ENCODE measurements around the gene IER3IP1.

The IER3IP1 gene

DNA sequence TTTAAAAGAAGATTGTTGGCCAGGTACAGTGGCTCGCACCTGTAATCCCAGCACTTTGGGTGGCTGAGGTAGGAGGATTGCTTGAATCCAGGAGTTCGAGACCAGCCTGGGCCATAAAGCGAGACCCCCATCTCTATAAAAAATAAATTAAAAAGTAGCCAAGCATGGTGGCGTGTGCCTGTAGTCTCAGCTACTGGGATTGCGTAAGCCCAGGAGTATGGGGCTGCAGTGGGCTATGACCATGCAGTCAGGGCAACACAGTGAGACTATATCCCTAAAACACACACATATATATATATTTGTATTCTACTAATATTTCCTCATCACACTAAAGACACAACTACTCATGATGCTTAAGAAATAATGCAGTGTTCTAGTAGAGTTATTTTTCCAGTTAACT is 33.0 kb downstream of the IER3IP1 start:
- TF ChIP-seq, protein P1, sequence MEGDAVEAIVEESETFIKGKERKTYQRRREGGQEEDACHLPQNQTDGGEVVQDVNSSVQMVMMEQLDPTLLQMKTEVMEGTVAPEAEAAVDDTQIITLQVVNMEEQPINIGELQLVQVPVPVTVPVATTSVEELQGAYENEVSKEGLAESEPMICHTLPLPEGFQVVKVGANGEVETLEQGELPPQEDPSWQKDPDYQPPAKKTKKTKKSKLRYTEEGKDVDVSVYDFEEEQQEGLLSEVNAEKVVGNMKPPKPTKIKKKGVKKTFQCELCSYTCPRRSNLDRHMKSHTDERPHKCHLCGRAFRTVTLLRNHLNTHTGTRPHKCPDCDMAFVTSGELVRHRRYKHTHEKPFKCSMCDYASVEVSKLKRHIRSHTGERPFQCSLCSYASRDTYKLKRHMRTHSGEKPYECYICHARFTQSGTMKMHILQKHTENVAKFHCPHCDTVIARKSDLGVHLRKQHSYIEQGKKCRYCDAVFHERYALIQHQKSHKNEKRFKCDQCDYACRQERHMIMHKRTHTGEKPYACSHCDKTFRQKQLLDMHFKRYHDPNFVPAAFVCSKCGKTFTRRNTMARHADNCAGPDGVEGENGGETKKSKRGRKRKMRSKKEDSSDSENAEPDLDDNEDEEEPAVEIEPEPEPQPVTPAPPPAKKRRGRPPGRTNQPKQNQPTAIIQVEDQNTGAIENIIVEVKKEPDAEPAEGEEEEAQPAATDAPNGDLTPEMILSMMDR (conservative IDR thresholded peaks at IDR 0.05; ENCODE audit: low read length): no peak
- no peak for DNase-seq (ENCODE audit: low read depth)
- no peak overlapping the region for H3K4me3 ChIP-seq (ENCODE audit: low read length)

DNA sequence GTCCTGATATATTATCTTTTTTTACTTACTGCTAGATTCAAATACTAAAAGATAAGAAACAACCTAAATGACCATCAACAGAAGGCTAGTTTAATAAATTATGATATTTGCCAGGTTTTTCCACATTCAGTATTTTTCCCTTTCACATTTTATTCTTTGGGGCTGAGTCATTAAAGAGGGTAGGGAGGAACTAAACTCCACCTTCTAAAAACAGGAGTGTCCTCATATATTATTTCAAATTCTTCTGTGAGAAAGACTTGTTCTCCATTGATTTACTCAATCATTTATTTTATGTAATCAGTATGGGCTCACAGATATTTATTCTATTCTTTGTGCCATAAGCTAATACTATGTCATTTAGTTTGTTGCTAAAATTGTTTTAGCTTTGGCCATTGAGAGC is 34.9 kb downstream of the IER3IP1 start:
- H3K4me3 ChIP-seq (ENCODE audit: low read length): no peak overlapping the region
- TF ChIP-seq, protein P1 (conservative IDR thresholded peaks at IDR 0.05; ENCODE audit: low read length): no peak
- DNase-seq (ENCODE audit: low read depth): no peak

DNA sequence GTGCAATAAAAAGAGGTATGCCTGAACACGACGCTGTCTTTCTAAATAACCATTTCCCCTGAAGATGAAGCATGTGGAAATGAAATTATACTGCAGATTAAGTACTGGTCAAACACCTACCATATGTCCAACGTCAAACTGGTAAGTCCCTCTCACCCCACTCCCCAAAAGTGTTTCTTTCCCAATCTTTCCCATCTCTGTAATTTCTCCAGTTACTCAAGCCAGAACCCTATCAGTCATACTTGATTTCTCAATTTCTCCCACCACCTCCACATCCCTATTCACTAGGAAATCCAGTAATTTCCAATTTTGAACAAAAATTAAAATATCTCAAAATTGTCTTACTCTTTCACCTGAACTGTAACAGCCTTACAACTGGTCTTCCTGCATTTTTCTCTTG is 55.0 kb downstream of the IER3IP1 start:
- no peak for DNase-seq (ENCODE audit: low read depth)
- TF ChIP-seq, protein P1 (conservative IDR thresholded peaks at IDR 0.05; ENCODE audit: low read length): no peak
- H3K4me3 ChIP-seq (ENCODE audit: low read length): no peak overlapping the region

DNA sequence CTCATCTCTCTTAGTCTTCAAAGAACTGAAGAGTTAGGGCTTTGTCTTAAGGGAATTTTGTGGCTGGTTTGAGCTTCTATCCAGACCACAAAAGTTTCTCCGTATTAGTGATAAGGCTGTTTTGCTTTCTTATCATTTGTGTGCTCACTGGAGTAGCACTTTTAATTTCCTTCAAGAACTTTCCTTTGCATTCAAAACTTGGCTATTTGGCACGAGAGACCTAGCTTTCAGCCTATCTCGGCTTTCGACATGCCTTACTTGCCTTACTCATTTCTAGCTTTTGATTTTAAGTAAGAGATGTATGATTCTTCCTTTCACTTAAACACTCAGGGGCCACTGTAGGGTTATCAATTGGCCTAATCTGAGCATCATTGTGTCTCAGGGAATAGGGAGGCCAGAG is 55.7 kb downstream of the IER3IP1 start:
- no peak overlapping the region for H3K4me3 ChIP-seq (ENCODE audit: low read length)
- DNase-seq (ENCODE audit: low read depth): no peak
- TF ChIP-seq, protein P1 (conservative IDR thresholded peaks at IDR 0.05; ENCODE audit: low read length): no peak

DNA sequence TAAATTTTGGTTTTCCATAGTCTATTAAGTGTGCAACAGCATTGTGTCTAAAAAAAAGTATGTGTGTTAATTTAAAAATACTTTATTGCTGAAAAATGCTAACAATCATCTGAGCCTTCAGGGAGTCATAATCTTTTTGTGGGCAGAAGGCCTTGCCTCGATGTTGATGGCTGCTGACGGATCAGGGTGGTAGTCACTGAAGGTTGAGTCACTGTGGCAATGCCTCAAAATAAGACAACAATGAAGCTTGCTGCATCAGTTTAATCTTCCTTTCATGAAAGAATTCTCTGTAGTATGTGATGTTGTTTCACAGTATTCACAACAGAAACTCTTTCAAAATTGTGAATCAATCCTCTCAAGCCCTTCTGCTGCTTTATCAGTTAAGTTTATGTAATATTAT is 57.2 kb downstream of the IER3IP1 start:
- no peak overlapping the region for H3K4me3 ChIP-seq (ENCODE audit: low read length)
- DNase-seq (ENCODE audit: low read depth): peak; percentile 72
- TF ChIP-seq, protein P1 (conservative IDR thresholded peaks at IDR 0.05; ENCODE audit: low read length): no peak

DNA sequence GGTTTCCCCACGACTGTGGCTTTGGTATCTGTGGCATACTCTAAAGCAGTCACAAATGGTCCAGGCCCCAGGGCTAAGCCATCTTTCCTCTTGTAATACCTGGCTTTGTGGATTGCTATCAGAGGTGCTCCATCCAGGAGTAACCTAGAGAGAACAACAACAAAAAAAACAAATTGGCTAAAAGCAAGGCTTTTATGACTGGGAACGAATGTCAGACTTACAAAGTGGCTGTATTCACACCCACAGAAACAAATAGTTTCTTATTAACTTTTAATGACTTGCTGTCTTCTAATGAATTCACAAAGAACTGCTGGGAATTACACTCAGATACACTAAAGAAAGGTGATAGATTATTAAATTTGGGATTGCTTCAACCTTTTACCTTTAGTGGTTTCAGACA is 61.0 kb downstream of the IER3IP1 start:
- TF ChIP-seq, protein P1 (conservative IDR thresholded peaks at IDR 0.05; ENCODE audit: low read length): no peak
- no peak overlapping the region for H3K4me3 ChIP-seq (ENCODE audit: low read length)
- no peak for DNase-seq (ENCODE audit: low read depth)

DNA sequence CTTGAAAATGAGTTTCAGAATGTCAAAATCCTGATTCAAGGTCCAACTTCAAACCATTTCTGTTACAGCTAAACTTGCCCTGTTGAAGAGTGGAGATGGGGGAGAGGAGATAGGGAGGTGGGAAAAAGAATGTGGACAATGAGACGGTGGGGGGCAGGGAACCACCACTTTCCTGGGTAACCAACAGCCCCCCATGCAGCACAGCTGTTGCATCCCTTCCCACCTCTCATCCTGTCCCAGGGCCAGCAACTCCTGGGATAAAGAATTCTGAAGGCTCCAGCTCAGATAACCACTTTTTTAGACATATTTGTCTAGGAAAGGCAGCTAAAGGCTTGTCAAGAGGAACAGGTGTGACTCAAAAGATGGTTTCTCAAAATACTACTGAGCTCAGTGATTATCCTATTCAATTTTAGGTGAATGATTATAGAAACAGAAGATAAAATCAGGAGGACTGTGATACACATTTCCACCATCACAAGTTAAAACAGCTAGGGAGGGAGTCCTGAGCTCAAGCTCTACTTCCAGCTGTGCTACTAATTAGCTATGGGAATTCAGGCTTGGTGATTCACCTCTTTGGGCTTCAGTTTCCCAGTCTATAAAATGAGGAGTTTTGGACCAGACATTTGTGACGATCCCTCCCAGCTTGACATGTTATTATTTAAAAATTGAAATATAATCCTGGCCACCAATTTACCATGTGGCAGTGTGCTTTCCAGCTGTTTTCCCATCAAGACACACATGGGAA is 62.2 kb downstream of the IER3IP1 start:
- peak; percentile 68 for DNase-seq (ENCODE audit: low read depth)
- no peak overlapping the region for H3K4me3 ChIP-seq (ENCODE audit: low read length)
- TF ChIP-seq, protein P1 (conservative IDR thresholded peaks at IDR 0.05; ENCODE audit: low read length): no peak
